Nucleus accumbens (tissue), 56 donors: ENCODE data around the gene ATOSA.

Experiments
- DNase-seq, 56 donors: peaks; one replicate each; lab custom pipeline; 2025; lab: John Stamatoyannopoulos, UW

The ATOSA gene

GRCh38 chr15:52679232-52680040, at the start of gene ATOSA:
TSS of gene ATOSA (minus strand) at chr15:52679388. CDS start at chr15:52678021, 1,367 bp downstream.
- peak; percentile 61 to 97 (median 94) for DNase-seq

GRCh38 chr15:52728899-52729298, 49.7 kb upstream of the ATOSA start:
- DNase-seq, result no peak

- no peak for DNase-seq
Observed at GRCh38 chr15:52727815-52728214, 48.6 kb upstream of the ATOSA start.

- DNase-seq, result no peak
Observed at GRCh38 chr15:52726195-52726594, 47.0 kb upstream of the ATOSA start.

GRCh38 chr15:52718551-52718950, 39.4 kb upstream of the ATOSA start:
- no peak for DNase-seq

- no peak for DNase-seq
Observed at GRCh38 chr15:52717924-52718323, 38.7 kb upstream of the ATOSA start.

- no peak for DNase-seq
Observed at GRCh38 chr15:52717481-52717880, 38.3 kb upstream of the ATOSA start.

GRCh38 chr15:52716536-52716935, 37.3 kb upstream of the ATOSA start:
- DNase-seq, result no peak

- no peak for DNase-seq
Observed at GRCh38 chr15:52715411-52715810, 36.2 kb upstream of the ATOSA start.

GRCh38 chr15:52714968-52715367, 35.8 kb upstream of the ATOSA start:
- no peak for DNase-seq

GRCh38 chr15:52710708-52711389, 31.7 kb upstream of the ATOSA start:
- no peak for DNase-seq

- DNase-seq, result no peak
Observed at GRCh38 chr15:52710050-52710707, 31.0 kb upstream of the ATOSA start.

- no peak for DNase-seq
Observed at GRCh38 chr15:52709187-52709981, 30.2 kb upstream of the ATOSA start.

GRCh38 chr15:52706091-52706490, 26.9 kb upstream of the ATOSA start:
- DNase-seq, result no peak

- DNase-seq, result no peak
Observed at GRCh38 chr15:52702390-52702789, 23.2 kb upstream of the ATOSA start.

- DNase-seq, result no peak
Observed at GRCh38 chr15:52699457-52699856, 20.3 kb upstream of the ATOSA start.

GRCh38 chr15:52698514-52698913, 19.3 kb upstream of the ATOSA start:
- DNase-seq, result no peak

- no peak for DNase-seq
Observed at GRCh38 chr15:52697051-52697450, 17.9 kb upstream of the ATOSA start.

- no peak for DNase-seq
Observed at GRCh38 chr15:52695154-52695553, 16.0 kb upstream of the ATOSA start.

GRCh38 chr15:52689562-52689961, 10.4 kb upstream of the ATOSA start:
- DNase-seq, result no peak

GRCh38 chr15:52683580-52683979, 4.4 kb upstream of the ATOSA start:
- no peak for DNase-seq
